HEK293 (cell line): ENCODE results near the gene ZNF835.

Experiments used
- GLI4 ChIP-seq: fragments of 450-650 bp; formaldehyde crosslinking; IDR thresholded peaks from 2 replicates; pipeline ENCODE4 v1.5.1; 2016; ENCODE audit warnings: missing biosample characterization, missing genetic modification characterization
- TCF7L2 ChIP-seq: IDR thresholded peaks from 2 replicates; pipeline ENCODE4 v1.6.1; 2011; ENCODE audit warnings: low read depth, mild to moderate bottlenecking, inconsistent platforms, low read length, moderate library complexity, borderline replicate concordance
- ZBTB26 ChIP-seq: fragments of 450-650 bp; formaldehyde crosslinking; optimal IDR thresholded peaks from 2 replicates; pipeline ENCODE3; 2016; ENCODE audit warnings: missing biosample characterization, mild to moderate bottlenecking, missing genetic modification characterization
- ZNF138 ChIP-seq: fragments of 450-650 bp; formaldehyde crosslinking; IDR thresholded peaks from 2 replicates; pipeline ENCODE4 v1.5.1; 2016; ENCODE audit warnings: missing biosample characterization, missing genetic modification characterization, borderline replicate concordance
- ZNF148 ChIP-seq: fragments of 450-650 bp; formaldehyde crosslinking; IDR thresholded peaks from 2 replicates; pipeline ENCODE4 v1.5.0; 2017; ENCODE audit warnings: missing biosample characterization, missing genetic modification characterization, borderline replicate concordance
- ZNF169 ChIP-seq: fragments of 450-650 bp; formaldehyde crosslinking; IDR thresholded peaks from 2 replicates; pipeline ENCODE4 v1.5.1; 2016; ENCODE audit warnings: missing biosample characterization, missing genetic modification characterization
- ZNF280C ChIP-seq: fragments of 450-650 bp; formaldehyde crosslinking; IDR thresholded peaks from 2 replicates; pipeline ENCODE4 v1.5.1; 2016; ENCODE audit warnings: missing biosample characterization, missing genetic modification characterization
- ZNF302 ChIP-seq: fragments of 450-650 bp; formaldehyde crosslinking; IDR thresholded peaks from 2 replicates; pipeline ENCODE4 v1.5.1; 2016; ENCODE audit warnings: missing biosample characterization, missing genetic modification characterization, low read depth
- ZNF629 ChIP-seq: fragments of 450-650 bp; formaldehyde crosslinking; IDR thresholded peaks from 2 replicates; pipeline ENCODE4 v1.5.1; 2017; ENCODE audit warnings: missing biosample characterization, missing genetic modification characterization
- TF ChIP-seq, protein P1 (sequence below): fragments of 450-650 bp; formaldehyde crosslinking; IDR thresholded peaks from 2 replicates; pipeline ENCODE4 v1.5.1; 2016; ENCODE audit warnings: missing biosample characterization, missing genetic modification characterization

DNA sequence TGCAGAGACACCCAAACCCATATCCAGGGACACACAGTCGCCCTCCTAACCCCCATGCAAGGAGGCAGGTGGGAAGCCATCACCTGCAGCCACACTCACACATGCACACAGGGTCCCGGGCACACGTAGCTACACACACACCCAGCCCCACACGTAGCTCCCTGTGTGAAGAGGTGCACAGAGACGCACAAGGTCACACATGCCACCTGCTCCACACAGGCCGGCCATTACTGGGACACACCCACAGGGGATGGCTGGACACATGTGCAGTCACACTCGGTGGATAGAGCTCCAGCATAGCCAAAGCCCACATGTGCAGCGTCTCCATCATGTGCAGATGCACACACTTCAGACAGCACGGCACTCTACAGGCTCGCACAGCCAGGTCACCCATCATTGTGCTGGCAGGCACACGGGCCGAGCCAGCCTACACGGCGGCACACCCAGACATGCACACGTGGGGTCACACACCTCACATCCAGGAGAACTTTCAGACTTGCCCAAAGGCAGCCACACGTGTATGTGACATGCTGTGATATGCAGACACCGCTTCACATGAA lies 1.1 kb downstream of the ZNF835 start:
- no peak for TF ChIP-seq ZNF280C
- TF ChIP-seq, protein P1, sequence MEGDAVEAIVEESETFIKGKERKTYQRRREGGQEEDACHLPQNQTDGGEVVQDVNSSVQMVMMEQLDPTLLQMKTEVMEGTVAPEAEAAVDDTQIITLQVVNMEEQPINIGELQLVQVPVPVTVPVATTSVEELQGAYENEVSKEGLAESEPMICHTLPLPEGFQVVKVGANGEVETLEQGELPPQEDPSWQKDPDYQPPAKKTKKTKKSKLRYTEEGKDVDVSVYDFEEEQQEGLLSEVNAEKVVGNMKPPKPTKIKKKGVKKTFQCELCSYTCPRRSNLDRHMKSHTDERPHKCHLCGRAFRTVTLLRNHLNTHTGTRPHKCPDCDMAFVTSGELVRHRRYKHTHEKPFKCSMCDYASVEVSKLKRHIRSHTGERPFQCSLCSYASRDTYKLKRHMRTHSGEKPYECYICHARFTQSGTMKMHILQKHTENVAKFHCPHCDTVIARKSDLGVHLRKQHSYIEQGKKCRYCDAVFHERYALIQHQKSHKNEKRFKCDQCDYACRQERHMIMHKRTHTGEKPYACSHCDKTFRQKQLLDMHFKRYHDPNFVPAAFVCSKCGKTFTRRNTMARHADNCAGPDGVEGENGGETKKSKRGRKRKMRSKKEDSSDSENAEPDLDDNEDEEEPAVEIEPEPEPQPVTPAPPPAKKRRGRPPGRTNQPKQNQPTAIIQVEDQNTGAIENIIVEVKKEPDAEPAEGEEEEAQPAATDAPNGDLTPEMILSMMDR (tag by site-specific recombination): no peak
- TF ChIP-seq ZBTB26 (tag by site-specific recombination): no peak
- no peak for TF ChIP-seq ZNF302 (tag by site-specific recombination)
- TF ChIP-seq GLI4 (tag by site-specific recombination): no peak
- no peak for TF ChIP-seq ZNF169 (tag by site-specific recombination)
- TF ChIP-seq ZNF138 (tag by site-specific recombination): no peak
- no peak for TF ChIP-seq TCF7L2
- no peak for TF ChIP-seq ZNF629 (tag by site-specific recombination)
- TF ChIP-seq ZNF148: no peak
